GM19239 (cell line): ENCODE data around the gene PDE4D.

ENCODE experiments used
- DNase-seq: peaks from one replicate; pipeline ENCODE4 v3.0.0; 2011; ENCODE audit warnings: low spot score; ENCODE audit not compliant: insufficient read length
- FAIRE-seq: peaks from 2 replicates; lab custom pipeline; 2011; peaks lifted over from hg19 to GRCh38; lab: Jason Lieb, UNC

The PDE4D gene

GRCh38 chr5:59158165-59158564 lies 735.4 kb downstream of the PDE4D start:
- no peak for DNase-seq
- FAIRE-seq, result no peak

DNA sequence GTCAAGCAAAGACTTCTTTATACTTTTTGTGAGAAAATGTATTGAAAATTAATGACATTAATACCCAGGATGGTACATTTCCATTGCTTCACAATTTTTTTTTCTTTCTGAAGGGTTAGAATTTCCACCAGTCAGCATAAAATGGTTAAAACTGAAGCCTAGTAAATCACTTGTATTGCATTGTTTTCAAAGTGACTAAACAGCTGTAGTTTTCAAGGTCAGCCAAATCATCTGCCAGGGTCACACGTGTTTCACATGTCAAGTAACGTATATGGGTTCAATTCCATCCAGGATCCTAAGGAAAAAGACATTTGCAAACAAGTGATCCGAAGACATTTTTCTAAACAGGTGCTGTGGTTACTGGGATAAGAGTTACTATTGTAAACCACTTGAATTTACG lies 736.5 kb downstream of the PDE4D start:
- FAIRE-seq (no peak), DNase-seq (no peak)

GRCh38 chr5:59152701-59153245 lies 740.8 kb downstream of the PDE4D start:
- FAIRE-seq (no peak), DNase-seq (no peak)

DNA sequence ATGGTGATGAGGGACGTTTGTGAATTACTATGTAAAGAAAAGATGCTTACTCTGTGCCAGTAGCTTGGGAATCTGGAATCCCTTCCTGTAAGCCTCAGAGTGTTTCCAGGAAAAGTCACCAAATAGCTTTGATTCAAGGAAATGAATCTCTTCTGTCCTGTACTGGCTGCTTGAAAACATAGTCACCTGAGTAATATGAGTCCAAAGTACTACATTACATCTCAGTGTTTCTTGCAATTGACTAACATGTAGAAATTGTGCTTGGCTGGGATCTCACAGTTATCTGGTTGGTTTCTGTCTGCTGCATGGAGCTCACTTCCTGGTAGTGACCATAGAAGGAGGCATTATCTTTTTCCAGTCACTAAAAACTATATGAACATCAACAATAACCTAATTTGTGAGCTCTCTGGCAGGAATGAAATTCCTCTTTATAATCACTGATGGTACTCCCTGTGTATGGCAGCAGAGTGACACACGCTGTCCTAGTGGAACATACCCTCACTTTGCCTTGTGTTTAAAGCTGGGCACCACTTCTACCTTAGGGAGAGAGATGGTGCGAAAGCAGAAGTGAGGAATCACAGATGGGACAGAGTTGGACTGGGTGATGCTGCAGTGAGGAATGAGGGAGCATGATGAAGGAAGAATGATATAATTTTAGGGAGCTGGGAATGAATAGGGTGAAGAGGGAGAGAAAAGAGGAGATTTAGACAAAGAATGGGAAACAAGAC lies 742.2 kb downstream of the PDE4D start:
- DNase-seq (no peak), FAIRE-seq (no peak)

GRCh38 chr5:59149827-59150226 lies 743.7 kb downstream of the PDE4D start:
- DNase-seq, result no peak
- no peak for FAIRE-seq

DNA sequence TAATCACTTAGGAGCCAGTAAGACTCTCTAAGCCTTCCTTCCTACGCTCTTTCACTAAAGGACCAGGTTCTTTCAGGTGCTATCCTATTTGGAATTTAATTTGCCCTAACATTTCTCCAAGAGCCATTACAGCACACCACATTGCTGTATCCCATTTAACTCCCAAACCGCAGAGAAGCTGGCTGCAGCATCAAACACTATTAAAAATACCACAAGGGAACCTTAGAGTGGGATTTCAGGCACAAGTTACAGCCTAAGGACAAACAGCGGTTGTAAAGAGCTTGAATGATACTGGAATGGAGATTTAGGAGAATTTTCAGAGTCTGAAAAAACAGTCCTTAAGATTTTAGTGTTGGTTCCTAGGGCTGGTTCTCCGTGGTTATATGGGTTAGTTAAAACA lies 744.3 kb downstream of the PDE4D start:
- no peak for DNase-seq
- no peak for FAIRE-seq

GRCh38 chr5:59146729-59147128 lies 746.8 kb downstream of the PDE4D start:
- no peak for FAIRE-seq

DNA sequence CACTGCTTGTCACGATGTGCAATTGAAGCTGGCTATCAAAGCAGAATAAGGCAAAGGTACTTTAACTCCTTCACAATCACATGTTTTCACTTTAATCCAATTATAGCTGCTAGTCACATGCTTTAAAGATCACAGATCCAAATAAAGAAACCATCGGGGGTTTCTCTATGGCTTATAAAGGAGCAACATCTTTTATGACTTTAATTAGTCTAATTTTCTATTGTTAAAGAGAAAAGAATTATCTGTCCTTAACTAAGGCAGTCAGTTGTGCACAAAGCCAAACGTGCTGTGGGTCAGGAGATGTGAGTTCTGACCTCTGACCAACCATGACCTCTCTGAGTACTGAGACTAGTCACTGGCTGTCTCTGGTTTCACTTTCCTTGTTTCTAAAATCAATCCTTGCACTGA lies 749.6 kb downstream of the PDE4D start:
- FAIRE-seq (peak; percentile 78), DNase-seq (peak; percentile 12)

More at GRCh38 chr5:59146729-59147128, 746.8 kb downstream of the PDE4D start:
- no peak for DNase-seq

DNA sequence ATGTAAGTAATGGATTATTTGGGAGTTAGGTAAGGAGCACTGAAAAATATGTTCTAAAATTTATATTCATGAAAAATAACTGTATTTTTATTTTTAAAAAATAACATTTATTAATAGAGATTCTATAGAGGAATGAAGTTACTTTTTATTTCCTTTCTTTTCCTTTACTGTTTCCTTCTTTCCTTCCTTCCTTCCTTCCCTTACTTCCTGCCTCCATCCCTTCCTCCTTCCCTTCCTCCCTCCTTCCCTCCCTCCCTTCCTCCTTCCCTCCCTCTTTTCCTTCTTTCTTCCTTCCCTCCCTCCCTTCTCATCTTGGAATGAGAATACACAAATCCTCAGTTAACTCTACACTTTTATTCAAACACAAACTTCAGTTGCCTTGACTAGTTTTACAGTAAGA lies 750.6 kb downstream of the PDE4D start:
- no peak for FAIRE-seq
- no peak for DNase-seq

GRCh38 chr5:59142138-59142537 lies 751.4 kb downstream of the PDE4D start:
- DNase-seq, result no peak
- FAIRE-seq, result no peak

- DNase-seq (no peak), FAIRE-seq (no peak)
Measured at GRCh38 chr5:59140133-59140532, 753.4 kb downstream of the PDE4D start.

DNA sequence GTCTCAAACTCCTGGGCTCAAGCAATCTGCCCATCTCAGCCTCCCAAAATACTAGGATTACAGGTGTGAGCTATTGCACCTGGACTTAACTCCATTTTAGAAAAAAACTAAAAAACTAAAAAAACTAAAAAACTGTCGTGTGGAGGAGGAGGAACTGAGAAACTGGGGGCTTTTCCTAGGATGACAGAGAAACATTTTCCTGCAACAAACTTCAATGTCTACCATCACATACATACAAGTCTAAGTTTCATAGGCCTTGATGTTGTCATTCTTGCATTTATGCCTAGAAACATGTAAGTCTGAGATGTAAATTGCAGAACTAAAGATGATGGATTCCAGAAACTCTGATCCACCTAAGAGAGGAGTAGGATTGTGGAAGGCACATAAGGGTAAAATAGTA lies 753.8 kb downstream of the PDE4D start:
- DNase-seq (no peak), FAIRE-seq (no peak)

GRCh38 chr5:59138509-59138908 lies 755.0 kb downstream of the PDE4D start:
- FAIRE-seq (no peak), DNase-seq (no peak)

DNA sequence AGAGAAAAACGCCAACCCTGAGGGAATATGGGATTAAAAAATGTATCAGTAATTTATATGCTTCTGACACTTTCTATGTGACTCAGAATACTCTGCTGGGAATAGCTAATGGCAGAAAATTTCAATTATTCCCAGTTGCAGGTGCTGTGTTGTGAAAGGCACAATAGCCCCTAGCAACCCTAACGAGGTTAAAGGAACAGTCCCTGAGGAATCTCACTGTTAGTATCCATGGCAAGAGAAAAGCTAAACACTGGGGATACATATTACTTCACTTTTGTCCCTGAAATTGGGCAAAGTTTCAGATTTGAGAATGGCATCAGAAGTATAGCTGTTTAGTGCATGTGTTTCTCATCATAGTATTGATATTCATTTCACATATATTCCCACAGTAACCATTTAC lies 755.7 kb downstream of the PDE4D start:
- no peak for FAIRE-seq

DNA sequence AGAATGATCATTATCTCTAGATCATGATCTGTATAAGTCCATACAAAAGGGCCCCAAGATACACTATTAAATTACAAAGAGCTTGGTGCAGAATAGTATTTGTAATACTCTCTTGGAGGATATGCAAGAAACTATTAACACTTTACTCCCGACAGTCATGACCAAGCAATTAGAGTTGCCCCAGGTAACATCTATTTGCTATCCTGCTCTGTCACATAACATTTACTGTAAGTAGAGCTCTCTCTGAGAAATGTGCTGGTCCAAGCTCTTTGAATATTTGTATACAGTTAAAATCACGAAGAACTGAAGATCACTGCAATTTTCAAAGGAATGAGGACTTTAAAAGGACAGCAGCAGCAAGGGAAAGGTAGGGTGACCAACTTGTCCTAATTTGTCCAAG lies 757.0 kb downstream of the PDE4D start:
- no peak for FAIRE-seq
- no peak for DNase-seq

More for the DNA sequence above, 755.7 kb downstream of the PDE4D start:
- DNase-seq, result no peak

DNA sequence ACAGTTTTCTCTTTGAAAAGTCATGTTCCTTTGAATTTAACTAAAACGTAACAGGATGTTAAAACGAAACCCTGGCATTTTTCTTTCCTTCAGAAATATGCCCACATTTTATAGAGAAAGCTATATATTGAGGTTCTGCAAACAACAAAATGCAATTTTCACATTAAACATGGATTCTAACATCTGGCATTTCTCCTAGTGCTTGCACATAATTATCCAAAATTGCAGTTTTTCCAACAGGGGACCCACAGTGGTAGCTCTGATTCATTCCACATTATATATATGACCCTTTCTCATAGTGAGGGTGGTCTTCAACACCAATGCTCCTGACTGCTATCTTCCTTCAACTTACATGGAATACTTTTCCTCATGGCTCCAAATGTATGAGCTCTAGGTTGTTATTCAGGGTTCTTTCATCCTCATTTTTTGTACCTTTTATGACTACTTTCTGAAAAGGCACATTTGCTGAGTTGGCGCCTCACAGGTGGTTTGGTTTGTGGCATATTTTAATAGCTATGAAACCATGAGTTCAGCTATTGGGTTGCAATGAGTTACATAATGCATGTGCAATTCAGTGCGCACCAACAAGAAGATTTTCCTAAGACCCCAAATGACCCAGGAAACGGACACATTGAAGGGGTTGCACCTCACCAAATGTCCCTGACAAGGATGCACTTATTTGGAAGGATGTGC lies 758.9 kb downstream of the PDE4D start:
- FAIRE-seq (no peak), DNase-seq (no peak)

DNA sequence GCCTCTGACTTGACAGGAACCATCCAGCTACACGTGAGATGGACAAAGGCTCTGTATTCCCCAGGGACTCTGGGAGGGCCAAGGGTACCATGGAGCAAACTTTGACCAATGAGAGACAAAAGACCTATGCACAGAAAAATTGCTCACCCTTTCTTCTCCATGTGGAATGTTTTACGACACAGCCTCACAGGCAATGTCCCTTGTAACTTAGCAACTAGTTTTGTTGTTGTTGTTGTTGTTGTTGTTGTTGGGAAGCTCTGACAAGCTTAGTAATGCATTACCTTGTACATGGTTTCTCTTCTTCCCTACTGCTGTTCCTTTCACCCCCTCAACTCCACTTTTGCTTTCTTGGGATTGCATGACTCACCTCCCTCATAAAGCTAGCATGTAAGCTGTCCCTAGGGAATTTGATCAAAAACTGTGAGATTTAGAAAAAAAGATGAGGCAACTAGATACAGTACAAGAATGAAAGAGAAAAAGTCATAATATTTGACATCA lies 759.7 kb downstream of the PDE4D start:
- no peak for FAIRE-seq
- no peak for DNase-seq

DNA sequence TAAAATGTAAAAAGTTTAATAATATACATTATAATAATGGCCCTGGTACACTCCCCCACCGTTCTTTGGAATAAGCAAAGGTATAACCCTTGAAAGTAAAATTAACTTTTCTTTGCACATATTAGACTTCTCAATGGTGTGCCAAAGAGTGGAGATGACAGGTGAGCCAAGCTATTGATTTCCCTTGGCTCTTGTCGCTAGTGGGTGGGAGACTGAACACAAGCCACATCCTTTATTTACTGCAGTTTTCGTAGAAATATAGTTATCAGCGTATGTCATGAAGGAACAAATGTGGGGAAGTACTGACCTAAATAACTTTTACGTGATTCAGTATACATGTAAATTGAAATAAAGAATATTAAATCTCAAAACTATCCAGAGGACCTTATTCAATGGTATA lies 761.4 kb downstream of the PDE4D start:
- FAIRE-seq (no peak), DNase-seq (no peak)

- no peak for DNase-seq
- no peak for FAIRE-seq
Measured at GRCh38 chr5:59130431-59130830, 763.1 kb downstream of the PDE4D start.

DNA sequence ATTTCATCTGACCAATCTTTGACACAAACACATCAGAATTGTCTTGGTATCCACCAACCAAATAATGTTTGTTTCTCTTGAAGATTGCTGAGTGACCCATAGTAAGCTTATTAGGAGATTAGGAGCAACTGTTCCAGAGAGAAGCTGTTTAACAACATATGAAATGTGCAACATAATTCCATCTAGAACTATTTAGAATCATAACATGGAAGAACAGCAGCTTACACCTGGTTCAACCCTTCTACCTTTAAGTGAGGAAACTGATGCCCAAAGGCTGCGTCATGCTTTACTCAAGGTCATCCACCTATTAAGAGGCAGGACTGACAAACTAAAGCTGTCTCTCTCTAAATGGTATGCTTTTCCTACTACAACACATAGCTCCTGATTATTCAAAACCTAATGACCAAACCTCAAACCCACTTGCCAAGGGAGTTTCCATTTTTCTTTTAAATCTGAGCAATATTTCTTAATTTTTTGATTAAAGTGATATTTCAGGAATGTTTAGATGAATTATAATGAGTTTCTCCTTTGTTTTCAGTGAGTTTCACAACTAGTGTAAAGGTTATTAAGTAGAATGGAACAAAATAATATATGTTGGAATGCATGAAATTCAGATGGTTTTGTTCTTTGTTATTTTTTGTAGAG lies 764.8 kb downstream of the PDE4D start:
- FAIRE-seq (no peak), DNase-seq (no peak)
